T-helper 22 cell (primary cell): ENCODE data around the gene TMEM204.

ENCODE experiments used
- DNase-seq: peaks from one replicate; pipeline ENCODE4 v3.0.0-alpha.2; 2020; ENCODE audit warnings: low read depth

The TMEM204 gene

DNA sequence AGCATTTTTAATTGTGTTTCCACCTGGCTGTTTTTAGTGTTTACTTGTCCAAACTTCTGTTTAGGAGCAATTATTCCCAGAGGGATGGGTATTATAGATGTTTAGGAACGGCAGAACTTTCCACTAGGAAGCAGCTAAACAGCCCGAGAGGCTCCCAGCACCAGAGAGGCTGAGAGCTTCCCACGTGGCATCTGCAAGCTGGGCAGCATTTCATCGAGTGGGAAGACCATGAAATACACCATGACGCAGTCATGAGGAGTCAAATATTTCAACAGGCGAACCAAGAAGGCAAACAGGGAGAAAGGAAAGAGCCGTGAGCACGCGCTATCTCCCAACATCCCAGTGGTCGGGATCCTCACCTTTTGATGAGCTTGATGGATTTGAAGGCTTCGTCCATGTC lies 24.1 kb downstream of the TMEM204 start:
- DNase-seq = no peak

DNA sequence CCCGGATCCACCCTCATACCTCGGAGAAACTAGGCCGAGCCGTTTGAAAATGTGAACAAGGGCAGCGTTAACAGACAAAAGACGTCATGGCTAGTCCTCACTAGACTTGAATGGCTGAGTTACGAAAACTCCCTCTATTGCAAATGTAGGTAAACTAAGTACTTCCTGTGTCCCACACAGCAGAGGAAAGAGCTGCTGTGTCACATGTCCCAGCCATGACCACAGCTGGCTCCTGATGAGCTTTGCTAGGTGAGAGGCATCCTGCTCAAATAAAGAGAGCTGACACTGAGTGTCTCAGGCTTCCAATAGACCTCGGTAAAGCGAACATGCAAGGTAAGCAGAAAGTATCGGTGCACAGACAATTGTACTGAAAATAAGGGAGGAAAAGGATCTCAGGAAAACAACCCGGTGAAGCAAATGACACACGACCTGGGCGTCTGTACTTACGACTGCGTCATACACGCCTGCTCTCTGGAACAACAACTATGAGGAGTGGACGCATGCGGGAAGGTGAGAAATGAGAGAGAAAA lies 26.0 kb downstream of the TMEM204 start:
- no peak for DNase-seq

DNA sequence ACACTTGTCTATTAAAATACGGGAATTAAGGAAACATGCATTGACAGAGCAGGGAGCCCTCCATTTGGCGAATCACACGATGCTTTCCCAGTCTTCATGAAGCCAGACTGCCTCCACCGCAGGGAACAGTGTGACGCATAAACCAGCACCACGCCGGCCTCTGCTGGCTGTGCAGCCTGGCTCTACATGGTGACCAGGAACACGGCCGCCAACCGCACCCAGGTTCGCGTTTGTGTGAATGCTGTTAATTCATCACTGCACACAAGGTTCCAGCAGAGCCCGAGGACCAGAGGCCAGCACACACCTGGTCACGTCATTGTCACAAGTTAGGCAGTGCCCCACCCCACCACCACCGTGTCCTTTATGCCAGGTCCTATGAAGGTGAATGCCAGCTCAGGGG lies 26.7 kb downstream of the TMEM204 start:
- DNase-seq = no peak

DNA sequence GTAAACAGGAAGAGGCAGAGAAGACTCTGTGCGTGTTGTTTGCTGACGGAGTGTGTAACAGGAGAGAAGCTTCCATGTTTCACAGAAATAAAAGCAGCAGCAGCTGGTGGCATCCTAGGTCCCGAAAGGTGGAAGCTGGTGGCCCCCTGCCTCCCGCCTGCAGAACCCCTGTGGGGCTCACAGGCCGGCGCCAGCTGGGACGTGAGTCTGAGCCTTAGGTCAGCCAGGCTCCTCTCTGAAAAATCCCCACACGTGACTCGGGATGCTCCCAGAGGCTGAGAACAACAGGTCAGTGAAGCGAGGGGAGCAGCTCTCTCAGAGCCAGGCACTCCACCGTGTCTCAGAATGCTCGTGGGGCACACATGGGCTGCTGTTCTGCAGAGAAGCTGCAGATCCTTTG lies 27.4 kb downstream of the TMEM204 start:
- no peak for DNase-seq

DNA sequence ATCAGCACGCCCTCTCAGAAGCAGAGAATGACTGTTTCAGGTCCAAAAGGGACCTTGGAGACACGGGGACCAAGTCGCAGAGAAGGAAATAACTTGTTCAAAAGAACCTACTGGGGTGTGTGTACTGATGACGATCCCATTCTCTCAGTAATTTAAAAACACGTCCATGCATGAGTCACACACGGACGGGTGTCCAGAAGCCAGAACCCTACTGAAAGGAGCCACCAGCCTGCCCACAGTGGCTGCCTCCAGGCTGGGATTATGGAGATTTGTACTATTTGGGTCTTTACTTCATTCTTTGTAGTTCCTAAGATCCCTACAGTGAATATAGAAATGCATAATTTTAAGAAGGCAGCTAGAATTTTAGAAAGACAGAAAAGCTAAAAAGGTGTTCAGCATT lies 27.8 kb downstream of the TMEM204 start:
- DNase-seq = no peak

DNA sequence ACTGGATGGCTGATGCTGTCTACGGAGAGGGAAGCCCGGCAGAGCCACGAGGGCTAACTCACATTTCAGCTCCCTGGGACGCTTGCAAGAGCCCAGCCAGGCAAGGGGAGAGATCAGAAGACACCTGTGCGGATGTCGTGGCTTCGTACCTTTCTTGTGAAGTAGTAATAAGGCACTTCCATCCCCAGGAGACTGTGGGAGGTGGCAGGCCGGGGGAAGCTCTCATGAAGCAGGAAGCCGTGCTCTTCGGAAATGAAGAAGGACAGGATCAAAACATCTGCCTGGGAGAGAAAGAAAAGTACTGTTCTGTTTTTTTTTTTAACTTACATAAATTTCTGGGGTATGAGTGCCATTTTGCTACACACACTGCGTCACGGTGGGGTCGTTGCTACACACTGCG lies 28.4 kb downstream of the TMEM204 start:
- no peak for DNase-seq

DNA sequence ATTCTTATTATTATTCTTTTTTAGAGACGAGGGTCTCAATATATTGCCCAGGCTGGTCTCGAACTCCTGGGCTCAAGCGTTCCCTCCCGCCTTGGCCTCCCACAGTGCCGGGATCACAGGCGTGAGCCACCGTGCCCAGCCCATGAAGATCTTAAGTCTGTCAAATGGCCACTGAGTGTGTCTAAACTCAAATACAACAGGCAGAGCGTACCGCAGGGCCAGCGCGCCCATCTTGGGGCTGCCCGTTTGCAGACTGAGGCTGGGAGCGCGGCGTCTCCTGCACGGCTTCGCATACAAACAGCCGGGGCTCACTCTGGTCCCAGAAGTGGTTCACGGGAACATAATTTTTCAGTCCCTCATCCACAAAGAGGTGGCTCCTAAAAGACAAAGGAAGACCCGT lies 30.3 kb downstream of the TMEM204 start:
- no peak for DNase-seq

DNA sequence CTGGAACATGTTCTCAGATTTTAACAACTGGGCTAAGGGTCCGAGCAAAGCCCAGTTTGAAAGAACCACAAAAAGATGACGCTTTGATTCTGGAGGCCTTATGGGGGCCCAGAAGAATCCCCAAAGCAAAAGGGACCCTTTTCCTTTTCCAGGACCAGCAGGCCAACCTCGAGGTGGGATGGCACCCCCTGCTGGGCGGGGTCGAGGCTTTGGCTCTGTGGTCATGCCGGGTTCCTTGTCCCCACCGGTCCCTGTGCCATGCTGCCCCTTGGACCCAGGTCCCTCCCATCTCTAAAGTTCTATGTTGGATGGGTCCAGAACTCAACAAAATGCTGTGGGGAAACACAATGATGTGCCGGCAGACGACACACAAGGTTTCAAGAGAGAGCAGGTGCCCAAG lies 30.9 kb downstream of the TMEM204 start:
- DNase-seq = no peak

DNA sequence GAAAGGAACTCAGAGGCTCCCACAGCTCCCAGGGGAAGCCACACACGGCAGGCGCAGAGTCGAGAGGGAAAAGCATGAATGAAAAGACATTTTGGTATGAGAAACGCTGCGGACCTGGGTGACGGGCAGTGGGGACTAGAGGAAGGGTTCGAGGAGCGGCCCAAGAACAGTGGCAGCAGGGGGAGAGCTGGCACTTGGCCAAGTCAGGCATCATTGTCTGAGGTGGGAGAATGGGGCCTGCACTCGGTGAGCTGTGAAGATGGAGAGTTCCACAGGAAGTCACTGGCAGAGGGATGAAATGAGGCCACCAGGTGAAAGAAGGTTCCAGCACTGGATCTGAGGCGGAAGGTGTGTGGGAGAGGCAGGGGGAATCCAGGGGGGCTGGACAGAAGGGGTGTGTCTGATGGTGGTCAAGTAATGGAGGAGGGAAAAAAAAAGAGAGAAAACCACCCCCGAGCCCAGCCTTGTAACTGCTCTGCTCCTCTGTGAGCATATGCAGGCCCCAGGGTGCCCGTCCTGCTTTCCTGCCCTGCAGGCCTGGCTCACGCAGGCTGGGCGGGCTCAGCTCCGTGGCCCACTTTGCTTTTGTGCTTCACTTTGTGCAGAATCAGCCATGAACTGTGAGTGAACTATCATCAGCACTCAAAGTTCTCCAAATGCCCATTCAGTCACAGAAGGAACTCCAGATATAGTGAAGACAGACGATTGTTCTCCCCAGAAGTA lies 31.8 kb downstream of the TMEM204 start:
- DNase-seq = no peak

DNA sequence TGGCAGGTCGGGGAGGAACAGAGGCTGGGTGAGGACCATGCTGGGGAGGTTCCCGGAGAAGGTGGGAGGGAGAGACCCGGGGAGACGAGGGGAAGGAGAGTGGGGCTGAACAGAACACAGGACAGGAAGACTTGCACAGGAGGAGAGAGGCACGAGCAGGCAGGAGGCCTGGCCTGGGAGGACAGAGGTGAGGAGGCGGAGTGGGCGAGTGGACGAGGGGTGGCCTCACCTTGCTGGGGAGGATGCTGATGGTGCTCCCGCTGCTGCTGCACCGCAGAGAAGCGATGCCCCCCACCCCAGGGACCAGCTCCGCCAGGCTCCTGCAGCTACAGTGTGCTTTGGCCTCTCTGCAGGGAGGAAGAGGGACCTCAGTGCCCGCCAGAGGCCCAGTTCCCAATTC lies 34.5 kb downstream of the TMEM204 start:
- no peak for DNase-seq

DNA sequence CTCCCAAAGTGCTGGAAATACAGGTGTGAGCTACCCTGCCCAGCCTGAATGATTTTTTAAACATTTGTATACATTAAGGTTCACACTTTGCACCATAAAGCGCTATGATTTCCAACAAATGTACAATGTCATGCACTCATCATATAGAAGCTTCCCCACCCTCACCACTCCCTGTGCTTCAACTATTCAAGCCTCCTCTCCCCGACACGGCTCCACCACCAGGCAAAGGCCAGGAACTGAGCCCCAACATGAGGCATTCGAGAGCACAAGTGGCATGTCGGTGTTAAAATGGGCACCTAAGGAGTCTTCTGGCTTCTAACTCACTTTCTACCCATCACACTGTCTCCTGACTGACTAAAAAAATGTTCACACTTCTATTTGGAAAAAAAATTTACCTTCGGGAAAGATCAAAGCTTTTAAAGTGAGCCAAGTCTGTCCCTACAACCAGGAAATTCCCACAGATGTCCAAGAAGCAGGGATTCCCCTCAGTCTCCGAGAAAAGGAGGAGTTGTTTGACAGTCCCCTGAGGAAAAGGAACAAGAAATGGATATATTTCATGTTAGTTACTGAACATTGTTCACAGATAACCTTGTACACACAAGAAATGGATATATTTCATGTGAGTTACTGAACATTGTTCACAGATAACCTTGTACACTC lies 37.7 kb downstream of the TMEM204 start:
- no peak for DNase-seq

DNA sequence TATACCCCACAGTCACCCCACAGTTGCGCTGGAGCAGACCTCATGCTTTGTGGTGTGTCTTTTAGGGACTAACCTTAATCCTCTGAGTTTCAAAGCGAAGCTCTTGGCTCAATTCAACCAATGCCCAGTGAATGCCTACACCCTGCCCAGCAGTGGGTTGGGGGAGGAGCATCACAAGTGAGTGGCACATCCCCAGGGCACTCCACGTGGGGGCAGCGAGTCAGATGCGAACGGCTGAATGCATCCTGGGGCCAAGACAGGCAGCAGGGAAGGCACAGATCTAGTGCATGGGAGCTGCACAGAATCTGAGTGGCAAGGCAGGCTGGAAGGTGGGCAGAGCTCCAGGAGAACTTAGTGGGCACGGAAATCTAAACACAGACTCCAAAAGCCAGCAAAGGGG lies 39.2 kb downstream of the TMEM204 start:
- DNase-seq = no peak

DNA sequence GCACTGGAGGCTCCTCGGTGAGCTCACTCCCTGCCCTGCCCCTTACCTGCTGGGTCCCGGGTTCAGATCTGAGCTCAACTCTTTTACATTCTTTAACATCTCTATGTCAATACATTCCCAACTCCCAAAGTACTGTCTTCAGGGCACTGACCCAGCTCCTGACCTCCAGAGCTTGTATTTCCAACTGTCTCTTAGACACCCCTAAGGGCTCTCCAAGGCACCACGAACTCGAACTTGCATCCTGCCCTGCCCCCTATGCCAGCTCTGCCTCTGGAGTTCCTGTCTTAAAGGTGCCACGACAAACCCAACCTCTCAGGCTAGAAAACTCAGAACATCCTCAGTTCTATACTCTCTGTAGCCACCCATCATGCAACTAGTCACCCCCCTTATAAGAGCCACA lies 39.8 kb downstream of the TMEM204 start:
- DNase-seq = no peak

DNA sequence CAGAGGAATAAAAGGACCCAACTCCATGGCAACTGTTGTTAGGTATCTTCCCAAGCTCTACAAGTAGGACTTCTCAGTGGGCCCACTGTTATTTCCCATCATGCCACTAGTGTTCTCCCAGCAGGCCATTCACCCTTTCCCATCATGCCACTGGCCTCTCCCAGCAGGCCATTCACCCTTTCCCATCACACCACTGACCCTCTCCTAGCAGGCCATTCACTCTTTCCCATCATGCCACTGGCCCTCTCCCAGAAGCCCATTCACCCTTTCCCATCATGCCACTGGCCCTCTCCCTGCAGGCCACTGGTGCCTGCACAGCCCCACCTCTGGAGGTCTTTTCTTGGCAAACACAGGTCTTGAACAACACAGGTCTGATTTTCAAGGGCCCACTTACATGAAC lies 42.1 kb downstream of the TMEM204 start:
- DNase-seq = no peak

DNA sequence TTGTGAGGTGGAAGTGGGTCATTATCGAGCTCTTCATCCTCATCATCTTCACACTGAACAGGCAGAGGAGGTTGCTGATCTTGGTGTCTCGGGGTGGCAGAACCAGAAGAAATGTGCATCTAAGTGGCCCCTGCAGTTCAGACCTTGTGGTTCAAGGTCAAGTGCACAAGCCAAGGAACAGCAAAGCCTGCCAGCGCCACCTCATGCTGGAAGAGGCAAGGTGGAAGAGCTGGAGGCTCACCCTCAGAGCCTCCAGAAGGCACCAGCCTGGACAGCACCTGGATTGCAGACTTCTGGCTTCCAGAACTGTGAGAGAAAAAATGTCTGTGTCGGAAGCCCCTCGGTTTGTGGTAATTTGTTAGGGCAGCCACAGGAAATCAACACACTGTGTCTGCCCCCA lies 45.7 kb downstream of the TMEM204 start:
- no peak for DNase-seq

DNA sequence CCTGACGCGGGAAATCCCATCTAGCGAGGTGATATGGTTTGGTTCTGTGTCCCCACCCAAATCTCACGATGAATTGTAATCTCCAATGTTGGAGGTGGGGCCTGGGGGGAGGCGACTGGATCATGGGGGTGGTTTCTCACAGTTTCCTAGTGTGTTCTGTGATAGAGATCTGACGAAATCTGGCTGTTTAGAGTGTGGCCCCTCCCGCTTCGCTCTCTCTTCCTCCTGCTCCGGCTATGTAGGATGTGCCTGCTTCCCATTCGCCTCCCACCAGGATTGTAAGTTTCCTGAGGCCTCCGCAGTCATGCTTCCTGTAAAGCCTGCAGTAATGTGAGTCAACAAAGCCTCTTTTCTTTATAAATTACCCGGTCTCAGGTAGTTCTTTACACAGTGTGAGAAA lies 46.8 kb downstream of the TMEM204 start:
- DNase-seq = no peak

DNA sequence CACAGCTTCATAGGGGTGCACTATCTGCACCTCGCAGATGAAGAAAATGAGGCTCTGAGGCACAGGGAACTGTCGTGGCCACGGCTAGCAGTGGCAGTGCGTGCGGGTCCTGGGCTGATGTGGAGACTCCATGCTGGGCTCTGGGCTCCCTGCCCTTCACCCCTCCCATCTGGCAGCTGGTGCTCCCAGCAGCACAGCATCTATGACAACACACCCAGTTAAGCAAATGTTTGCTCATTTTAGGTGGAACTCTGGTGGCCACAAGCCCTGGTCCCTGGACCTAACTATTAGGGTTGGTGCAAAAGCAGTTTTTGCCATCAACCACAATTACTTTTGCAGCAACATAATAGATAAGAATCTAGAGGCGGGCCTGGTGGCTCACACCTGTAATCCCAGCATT lies 47.5 kb downstream of the TMEM204 start:
- no peak for DNase-seq

DNA sequence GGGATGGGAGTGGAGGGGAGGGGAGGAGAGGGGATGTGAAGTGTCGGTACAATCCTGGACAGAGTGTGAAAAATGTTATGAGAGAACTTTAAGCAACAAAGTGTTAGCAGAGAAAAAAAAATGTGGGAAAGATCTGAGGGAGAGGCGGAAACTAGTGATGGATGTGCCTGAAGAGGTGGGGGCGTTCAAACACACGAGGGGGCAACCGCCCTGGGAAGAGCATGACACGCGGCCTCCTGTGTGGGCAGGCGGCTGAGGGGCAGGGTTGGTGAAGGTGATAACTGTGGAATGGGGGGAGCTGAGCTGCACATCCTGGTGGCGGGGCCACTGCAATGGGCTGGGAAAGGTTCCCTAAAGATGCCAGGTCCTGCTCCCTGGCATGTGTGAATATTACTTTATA lies 48.3 kb downstream of the TMEM204 start:
- no peak for DNase-seq

DNA sequence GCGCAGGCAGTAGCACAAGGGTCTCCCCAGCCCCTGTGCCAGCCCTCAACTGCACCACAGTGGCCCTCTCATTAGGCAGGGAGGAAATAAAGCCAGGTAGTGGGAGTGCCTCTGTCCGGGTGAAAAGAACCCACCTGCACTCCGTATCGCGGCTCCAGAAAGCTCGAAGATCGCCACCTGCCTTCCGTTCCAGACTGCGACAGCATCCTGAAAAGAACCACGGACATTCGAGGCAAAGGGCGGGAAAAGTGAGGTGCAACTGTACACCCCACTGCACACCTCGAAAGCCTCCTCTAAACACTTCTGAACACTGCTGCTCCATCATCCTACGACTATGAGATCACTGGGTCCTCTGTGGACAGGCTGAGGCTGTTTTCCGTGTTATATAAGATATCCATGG lies 49.7 kb downstream of the TMEM204 start:
- DNase-seq = no peak

DNA sequence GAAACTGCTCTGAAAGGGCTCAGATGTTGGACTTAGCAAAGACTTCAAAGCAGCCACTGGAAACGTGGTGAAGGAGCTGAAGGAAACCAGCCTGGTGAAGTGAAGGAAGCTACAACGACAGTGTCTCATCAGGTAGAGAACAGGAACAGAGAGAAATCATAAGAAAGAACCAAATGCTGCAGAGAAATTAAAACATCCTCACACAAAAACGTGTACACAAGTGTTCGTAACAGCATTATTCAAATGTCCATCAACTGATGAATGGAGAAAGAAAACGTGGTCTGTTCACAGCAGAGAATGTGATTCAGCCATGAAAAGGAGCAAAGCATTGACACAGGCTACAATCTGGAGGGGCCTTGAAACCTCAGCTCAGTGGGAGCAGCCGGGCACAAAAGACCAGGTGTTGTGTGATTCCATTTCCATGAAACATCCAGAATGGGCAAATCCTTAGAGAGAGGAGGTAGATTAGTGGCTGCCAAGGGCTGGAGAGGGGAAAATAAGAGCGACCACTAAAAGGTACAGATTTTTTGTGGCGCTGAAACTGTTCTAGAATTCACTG lies 51.5 kb downstream of the TMEM204 start:
- DNase-seq = no peak

DNA sequence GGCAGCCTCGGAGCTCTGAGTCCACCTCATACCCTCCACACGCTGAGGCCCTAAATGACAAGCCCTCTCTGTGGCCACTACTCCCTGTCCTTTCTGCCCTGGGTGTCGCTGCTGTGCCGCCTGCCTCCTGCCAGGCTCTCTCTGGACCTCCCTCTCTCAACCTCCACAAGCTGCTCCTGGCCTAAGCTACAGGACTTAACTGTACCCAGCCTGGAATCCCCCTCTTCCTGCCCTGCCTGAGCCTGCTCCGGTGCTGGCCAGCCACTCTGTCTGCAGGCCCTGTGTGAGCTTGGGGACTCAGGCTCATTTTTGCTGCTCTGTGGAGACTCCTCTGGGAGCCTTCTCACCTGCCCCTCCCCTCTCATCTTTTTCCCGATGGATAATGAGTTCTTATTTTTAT lies 56.9 kb downstream of the TMEM204 start:
- no peak for DNase-seq

DNA sequence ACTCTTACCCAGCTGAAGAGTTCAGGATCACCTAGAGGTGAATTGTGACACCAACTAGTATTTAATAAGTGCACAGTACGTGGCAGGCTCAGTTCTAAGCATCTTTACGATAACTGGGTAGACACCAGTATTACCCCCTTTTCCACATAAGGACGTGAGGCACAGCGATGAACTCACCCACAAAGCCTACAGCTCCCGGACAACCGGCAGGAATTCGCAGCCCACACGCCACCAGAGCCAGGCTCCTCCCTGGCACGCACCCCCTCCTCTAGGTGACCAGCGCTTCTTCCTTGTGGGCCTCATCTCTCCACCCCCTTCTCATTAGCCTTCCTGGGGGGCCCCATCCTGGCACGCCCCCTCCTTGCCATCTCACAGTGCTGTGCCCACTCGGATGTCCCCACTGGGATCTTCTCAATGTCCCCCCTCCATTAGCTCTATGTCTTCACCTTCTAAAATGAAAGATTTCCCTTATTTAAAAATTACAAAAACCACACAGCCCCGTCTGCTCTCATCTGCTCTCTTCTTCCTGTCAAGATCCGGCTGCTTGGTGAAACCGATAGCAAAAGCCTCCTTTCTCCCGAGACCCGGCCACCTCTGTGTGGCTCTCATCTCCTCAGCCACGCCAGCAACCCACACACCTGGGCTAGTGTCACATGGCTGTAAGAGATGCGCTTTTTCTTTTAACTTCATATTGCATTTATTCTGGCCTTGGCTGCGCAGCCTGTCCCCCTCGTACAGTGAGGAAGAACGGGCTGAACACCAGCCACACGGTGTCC lies 57.7 kb downstream of the TMEM204 start:
- no peak for DNase-seq

DNA sequence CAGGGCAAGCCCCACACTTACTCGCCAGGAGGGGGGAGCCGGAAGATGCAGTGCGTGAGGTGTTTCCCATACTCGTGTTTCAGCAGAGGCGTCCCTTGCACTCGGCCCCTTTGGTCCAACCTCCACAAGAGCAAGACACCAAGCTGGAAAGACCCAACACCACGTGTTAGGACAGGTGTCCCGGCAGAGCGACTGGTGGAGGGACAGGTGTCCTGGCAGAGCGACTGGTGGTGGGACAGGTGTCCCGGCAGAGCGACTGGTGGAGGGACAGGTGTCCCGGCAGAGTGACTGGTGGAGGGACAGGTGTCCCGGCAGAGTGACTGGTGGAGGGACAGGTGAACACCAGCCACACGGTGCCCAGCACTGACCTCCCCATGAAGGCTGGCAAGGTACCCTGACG lies 59.0 kb downstream of the TMEM204 start:
- no peak for DNase-seq
